GM21447 (cell line): ENCODE results near the gene IHH.

Experiments used
- ATAC-seq: cut with Tn5 transposase; IDR thresholded peaks from one replicate; pipeline ENCODE4 v1.9.1; 2021; ENCODE audit not compliant: unreplicated experiment

IHH gene

DNA sequence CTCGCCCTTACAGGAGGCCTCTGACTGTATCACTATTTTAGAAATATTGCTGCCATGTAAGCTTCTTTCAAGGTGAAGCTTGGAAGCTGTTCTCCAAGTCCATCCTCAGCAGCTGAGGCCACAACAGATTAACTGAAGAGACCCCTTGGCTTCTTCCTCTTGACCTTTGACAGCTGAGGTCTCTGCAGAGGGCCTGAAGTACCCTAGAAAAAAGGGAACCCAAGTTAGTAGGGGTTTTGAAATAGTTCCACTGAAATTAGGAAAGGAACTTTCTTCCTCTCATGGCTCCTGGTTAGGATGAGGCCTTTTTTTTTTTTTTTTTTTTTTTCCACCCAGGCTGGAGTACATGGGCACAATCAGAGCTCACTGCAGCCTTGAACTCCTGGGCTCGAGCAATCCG, 15.5 kb upstream of the IHH start:
- ATAC-seq = no peak

DNA sequence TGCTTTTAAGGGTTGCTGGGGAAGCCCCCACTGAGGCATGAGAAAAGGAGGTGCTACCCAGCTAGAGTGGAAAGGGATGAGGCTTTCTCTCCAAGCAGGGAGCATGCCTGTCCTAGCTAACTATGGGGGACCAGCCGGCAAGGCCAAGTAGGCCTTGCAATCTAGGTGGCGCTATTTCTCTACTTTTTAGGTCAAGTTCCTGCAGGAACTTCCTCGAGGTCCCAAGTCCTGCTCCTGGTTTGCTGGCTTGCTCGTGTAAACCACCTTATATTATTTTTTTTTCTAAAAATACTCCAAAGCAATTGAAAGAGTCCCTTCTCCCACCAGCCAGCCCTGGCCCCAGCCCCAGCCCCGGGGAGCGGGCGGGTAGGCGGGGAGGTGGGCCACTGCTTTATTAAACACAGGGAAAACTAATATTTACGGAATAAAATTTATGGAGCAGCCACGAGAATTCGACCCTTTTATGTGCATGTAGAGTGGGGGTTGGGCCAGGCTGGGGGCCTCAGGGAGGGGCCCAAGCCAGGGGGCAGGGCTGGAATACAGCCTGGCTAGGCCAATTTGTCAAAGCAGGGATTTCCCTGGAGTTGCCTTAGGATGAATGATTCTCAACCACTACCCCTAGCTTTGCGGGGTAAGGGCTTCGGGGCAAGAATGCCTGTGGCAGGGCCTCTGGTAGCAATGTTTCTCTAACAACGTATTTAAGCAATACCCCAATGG, 12.8 kb upstream of the IHH start:
- ATAC-seq = no peak

DNA sequence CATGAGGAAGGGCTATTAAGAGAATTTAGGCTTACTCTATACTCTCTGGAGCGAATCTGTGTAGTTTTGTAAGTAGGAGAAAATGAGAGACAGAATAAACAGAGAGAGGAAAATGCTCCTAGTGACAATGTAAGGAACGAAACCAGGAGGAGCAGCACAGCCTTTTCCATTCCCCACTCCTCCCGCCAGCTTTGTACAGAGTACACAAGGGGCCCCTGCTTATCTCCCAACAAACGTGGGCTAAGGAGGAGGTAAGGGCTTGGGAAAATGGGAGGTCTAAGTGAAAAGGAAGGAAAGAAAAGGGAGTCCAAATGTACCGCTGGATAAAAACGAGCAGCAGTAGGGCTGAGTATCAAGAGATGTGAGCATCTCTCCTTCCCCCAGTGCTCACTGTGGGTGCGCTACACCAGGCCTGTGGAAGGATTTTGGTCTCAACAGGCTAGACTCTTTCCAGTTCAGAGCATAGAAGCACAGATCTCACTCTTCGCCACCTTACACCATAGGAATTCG, 12.1 kb upstream of the IHH start:
- ATAC-seq = no peak

DNA sequence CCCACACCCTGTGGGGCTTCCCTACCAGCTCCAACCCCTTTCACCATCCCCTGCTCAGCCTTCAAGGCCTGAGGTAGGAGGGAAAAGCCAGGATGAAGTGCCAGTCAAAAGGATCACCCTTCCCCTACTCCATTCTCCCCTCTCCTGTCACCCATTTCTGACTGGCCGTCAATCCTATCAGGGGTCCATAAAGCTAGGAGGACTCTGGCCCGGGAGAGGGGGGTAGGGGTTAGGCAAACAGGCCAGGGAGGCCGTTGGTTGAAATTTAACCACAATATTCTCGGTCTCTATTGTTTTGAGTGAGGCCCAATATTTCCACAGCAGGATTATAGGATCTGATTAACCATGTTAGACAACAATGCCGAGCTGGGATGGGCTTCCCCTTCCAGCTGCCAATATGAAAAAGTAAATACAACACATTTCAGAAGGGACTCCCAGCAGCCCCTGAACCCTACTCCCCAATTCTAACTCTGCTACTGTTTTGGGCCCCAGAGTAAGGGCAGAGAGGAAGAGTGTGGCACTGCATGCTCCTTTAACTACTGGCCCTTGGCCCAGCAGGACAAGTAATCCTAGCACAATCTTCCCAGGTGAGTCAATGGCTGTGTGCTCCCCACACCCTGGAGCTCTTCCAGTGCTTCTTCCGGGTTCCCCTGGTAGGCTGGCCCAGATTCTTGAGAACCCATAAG, 10.6 kb upstream of the IHH start:
- no peak for ATAC-seq

DNA sequence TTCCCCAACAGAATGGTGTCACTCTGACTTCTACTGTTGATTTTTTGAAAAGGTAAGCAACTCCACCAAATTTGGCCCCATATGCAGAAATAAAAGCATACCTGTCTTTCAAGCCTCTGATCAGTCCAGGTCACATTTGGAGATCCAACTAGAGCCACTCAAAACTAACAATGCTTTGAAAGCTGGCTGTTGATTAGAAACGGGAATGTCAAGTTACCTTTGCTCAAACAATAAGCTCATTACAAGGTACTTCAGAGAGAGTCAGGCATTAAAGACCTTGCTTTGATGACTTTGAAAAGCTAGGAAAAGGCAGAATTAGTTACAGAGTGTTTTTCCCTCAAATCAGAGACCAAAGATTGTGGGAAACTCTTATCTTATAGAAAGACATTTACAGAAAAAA, 4.8 kb upstream of the IHH start:
- no peak for ATAC-seq

DNA sequence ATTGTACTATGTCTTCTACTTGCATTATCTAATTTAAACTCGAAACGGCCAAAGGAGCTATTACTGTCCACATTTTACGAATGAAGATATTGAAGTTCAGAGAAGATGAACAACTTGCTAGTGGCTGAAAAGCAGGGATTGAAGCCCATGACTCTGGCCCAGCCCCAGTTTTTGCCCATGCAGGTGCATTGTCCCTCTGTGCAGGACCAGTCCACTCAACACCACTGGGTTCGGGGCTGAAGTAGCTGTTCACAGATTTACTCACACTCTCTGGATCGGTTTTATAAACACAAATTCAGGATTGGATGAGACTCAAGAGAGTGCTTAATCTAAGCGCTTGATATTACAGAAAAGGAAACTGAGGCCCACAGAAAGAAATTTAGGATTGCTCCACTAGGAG, 1.4 kb upstream of the IHH start:
- ATAC-seq = no peak

DNA sequence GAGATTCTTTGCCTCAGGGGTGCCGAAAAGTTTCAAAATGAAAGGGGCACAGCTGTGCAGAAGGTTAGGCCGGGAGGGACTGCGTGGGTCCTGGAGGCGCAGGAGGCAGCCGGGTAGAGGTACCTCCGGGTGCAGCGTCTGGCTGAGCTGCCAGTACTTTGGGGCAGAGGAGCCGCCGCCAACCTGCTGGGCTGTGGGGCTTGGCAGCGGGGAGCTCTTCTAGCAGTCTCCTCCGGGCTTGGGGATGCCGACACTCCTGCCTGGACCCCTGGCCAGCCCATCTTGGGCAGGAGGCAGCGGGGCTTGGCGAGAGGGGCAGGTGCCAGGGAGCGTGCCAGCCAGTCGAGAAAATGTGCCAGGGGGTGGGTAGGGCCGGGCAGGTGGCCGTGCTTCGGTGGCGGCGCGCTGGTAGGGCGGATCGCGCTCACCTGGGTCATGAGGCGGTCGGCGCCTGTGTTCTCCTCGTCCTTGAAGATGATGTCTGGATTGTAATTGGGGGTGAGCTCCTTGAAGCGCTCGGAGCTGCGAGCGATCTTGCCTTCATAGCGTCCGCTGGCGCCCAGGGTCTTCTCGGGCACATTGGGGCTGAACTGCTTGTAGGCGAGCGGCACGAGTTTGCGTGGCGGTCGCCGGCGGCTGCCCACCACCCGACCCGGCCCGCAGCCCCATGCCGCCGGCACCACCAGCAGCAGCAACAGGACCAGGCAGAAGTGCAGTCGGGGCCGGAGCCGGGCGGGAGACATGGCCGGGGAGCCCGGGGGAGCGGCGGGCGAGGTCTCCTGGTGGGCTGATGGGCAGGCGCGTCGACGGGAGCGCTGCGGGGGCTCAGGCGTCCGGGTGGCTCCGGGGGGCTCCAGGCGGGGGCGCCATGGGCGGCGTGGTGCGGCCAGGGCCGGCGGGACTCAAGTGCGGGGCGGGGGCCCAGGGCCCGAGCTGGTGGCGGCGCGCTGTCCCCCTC, 717 bp downstream of the IHH start:
- ATAC-seq = no peak

DNA sequence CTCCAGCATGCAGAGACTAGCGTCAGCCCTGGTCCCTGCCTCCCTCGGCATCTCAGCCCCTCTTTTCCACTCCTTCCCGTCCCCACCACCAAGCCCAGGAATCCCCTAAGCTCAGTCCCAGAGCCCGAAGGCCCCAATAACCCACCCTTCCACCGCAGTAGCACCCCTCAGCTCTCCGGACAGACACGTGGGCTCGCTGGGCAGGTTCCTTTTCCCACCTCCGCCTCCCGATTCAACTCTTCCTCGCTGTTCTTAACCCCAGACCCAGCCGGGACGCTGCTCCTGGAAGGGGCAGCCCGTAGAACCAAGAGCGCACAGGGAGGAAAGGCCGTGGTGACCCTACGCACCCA, 1.4 kb downstream of the IHH start:
- ATAC-seq = no peak

DNA sequence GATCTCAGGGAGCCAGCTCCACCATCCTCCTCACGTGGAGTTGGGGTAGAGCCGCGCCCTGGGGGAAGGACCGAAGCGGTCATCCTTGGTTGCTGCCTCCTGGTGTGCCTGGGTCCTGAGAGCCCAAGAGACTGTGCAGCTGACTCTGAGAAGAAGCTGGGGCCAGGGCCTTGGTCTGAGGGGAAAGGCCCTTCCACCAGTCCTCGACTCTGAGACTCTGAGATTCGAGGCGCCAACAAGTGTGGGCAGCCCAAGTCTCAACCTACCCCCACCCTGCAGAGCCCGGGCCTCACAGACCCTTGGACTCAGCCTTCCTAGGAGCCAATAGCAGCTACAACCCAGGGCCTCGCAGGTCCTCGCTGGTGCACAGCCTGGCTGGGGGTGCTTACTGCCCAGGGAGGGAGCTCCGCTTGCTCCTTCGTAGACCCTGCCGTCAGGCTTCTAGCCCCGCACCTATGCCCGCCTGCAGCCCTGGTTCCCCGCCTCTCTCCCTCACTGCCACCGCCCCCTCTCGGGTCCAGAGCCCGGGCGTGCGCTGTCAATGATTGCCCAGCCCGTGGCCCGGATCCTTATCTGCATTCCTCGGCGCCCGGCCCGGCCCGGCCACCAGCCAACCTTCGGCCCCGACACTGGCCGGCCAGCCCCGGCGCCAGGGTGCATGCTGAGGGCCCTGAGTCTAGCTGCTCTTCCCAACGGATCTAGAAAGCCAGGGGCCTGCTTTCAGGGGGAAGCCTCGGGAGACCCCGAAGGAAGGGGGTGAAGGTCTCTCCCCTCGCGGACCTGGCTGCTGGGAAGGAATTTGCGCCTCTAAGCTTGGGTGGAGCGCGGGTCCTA, 2.0 kb downstream of the IHH start:
- no peak for ATAC-seq

DNA sequence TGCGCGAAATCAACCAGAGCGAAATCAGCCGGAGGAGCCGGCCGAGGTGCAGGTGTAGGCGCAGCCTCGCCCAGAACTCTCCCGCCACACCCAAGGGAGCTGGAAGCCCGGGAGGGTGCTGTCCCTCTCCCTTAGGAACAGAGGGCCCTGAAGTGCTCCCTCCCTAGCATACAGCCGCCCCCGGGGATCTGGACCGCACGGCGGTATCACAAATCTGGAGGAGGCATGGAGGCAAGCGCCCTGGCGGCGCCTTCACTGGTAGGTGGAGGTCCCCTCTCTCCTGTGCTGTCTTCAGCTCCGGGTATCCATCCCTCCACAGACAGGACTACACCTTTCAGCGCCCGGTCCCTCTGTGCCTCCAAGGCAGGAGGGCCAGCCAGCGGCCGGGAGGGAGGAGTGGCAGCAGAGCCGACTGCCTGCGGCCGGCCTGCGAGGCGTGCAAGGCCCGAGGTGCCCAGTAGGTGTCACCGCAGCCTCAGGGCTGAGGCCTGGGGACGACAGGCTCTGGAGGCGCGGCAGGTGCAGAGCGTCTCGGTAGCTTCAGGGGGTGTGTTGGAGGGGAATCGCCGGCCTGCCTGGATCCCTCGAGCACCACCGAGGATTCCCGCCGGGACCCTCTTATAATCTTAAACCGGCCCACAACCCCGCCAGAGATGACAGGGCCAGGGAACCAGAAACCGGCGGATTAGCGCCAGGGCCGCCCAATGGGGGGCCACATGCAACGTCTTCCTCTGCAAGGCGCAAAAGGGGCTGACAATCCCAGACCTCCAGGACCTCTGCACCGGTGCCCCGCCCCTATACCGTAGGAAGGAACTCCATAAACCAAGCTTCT, 2.8 kb downstream of the IHH start:
- peak; percentile 77 for ATAC-seq

DNA sequence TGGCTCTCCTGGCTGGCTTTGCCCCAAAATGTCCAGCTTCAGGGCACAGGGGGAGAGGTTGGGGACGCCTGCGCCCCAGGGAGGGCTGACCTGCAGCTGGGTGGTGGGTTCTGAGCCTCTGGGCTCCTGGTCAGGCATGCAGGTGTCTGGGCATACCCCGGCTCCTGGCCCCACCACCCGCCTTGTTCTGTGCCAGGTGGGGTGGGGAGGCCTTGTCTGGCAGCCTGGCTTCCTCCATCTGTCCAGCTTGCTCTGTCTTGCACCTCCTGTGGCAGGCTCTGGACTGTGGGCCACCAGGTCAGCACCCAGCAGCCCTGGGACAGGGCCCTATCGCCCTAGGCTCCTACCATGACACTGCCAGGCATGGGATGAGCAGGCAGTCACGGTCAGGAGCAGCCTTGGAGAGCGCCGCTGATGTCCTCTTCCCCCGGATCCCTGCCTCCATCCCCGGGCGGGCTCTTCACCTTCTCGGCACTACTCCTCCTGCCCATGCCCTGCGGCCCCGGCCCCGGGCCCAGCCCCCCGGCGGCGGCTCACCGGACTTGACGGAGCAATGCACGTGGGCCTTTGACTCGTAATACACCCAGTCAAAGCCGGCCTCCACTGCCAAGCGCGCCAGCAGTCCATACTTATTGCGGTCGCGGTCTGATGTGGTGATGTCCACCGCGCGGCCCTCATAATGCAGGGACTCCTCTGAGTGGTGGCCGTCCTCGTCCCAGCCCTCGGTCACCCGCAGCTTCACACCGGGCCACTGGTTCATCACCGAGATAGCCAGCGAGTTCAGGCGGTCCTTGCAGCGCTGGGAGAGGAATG, 3.6 kb downstream of the IHH start:
- ATAC-seq = no peak

DNA sequence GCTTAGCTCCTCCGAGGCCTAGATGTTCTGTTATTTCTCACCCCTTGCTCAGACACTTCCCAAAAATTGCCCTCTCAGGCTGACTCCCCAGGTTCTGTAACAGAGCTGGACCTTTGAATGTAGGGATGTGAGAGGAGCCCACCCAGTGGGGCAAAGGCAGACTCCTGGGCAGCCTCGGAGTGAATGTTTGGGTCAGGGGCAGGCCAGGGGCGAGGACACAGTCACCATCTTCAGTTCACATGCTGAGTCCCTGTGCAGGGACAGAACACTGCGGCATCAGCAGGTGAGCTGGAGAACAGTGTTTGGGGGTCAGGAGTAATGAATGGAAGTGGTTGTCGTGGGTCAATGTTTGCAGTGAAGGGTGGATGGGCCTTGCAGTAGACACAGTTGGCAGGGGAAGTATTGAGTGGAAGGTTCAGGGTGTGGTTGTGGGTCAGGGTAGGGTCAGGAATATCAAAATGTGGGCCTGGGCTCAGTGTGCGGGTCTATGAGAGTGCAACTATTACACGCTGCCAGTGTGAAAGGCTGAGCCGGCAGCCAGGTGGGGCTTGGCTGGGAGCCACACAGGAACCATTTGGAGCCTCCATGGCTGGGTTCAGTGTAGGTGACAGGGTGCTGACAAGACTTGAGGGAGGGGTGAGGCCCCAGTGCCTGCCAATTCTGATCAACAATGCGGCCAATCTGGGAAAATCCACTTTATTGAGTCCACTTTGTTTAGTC, 4.4 kb downstream of the IHH start:
- ATAC-seq = no peak

DNA sequence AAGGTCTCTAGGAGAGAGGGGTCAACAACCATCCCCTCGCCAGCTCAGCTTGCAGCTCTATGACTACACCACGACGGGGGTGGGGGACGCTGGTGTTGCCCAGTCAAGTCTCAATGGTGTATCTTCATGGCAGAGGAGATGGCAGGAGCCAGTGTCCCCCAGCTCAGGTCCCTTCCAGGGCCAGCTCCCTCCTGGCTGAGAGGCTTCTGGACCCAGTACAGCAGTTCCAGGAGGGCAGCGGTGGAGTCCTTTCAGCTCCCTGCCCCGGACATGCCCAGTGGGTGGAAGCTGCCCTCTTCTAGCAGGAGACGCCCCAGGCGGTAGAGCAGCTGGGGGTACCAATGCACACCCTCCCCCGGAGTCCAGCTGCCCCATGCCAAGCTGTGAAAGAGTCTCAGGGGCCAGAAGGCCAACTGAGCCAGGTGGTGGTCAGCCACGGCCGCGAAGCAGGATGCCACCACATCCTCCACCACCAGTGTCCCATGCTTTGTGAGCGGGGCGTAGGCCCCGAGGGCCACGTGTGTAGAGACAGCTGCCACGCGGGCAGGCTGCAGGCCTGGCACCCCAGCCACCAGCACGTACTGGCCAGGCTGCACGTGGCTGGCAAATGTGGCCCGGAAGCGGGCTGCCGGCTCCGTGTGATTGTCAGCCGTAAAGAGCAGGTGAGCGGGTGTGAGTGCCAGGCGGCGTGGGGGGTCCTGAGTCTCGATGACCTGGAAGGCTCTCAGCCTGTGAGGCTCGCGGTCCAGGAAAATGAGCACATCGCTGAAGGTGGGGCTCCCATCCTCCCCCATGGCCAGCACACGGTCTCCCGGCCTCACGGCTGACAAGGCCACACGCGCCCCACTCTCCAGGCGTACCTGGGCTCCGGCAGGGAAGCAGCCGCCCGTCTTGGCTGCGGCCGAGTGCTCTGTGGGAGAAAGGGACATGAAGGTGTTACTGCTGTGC, 5.5 kb downstream of the IHH start:
- ATAC-seq = no peak

DNA sequence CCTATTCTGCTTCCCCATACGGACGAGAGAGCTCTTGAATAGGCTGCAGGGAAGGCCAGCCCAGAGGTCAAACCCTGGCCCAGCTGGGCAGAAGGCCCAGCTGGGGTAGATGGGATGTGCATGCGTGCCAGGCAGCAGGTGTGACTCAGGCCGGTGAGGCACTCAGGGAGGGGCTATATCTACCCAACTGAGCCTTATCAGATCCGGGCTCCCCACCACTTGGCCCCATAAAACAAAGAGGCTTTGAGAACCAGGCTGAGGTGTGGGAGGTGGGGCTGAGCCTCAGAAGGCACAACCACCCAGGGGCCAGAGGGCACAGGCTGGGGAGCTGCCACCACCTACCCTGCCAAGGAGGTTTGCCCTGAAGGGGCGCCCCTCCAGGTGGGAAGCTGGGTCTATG, 11.4 kb downstream of the IHH start:
- ATAC-seq = no peak

DNA sequence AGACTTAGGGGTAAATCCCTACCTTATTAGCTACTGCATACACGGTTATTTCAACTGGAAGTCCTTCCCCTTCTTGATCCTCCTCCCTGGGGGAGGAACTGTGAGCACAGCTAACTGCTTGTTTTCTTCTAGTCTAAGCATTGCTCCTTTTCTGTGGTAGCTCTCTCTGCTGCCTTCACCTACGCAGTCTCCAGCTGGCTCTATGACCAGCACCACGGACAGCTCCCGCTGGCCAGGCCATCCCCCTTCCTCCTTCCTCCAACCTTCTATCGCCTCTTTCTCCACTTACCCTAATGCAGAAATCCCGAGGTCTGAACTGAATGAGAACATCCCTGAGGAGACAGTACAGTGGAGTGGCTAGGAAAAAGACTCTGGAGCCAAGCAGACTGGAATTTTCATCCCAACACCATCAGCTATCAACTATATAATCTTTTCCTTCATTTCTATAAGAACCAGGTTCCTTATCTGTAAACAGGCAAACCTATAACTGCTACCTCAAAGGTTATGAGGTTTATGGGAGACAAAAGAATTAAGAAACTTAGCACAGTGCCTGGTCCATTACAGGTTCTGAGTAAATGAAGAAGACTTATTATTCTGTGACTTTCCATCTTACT, 14.7 kb downstream of the IHH start:
- ATAC-seq = no peak

DNA sequence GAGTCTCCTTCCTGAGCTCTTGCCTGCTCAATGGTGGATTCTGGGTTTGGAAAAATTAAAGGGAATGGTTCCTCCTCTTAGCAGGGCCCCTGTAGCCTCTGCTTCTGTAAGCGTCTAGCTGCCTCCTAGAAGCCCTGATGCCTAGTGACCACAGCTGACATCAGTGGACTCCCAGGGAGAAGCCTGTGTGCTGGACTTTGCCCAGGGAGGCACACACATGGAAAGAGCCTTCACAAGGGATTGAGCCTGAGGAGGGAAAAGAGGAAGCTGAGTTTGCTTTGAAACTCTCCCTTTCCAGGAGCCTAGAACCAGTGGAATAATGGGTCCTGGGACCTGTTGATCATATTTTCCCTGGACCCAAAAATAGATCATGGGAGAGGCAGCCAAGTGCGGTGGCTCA, 18.0 kb downstream of the IHH start:
- ATAC-seq = no peak

DNA sequence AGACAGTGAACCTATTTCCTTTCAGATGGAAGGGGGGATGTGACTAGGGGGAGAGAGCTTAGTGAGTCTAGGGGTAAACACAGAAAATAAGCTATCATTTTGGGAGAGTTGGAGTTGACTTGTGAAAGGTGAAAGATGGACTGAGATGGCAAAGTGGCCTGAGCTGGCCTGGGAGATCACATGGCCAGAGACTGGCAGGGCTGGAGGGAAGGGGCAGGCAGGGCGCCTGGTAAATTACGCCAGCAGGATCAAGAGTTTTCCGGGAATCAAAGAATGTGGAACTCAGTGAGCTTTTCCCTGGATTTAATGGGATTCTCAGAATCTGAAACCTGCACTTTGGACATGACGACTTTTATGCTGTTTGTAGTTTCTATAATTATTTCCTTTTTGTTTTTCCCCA, 18.6 kb downstream of the IHH start:
- ATAC-seq = no peak
